HFF-Myc (cell line): Measurements from ENCODE around the gene ERGIC3.
A peak's percentile ranks its signal among the peaks of the same experiment; 100 is the strongest.

Source experiments
- DNase-seq: peaks from one replicate; pipeline ENCODE4 v3.0.0-alpha.2; 2011; ENCODE audit warnings: low read depth; ENCODE audit errors: extremely low read depth
- H3K4me3 ChIP-seq: replicated peaks from 2 replicates; pipeline ENCODE4 v1.5.1; 2011; ENCODE audit warnings: low read depth, mild to moderate bottlenecking, control low read depth, low read length
- TF ChIP-seq, protein P1 (sequence below): IDR thresholded peaks from 2 replicates; pipeline ENCODE4 v1.5.1; 2012; ENCODE audit warnings: mild to moderate bottlenecking, low read depth, low read length, control low read depth; ENCODE audit errors: missing control alignments

Gene ERGIC3

DNA sequence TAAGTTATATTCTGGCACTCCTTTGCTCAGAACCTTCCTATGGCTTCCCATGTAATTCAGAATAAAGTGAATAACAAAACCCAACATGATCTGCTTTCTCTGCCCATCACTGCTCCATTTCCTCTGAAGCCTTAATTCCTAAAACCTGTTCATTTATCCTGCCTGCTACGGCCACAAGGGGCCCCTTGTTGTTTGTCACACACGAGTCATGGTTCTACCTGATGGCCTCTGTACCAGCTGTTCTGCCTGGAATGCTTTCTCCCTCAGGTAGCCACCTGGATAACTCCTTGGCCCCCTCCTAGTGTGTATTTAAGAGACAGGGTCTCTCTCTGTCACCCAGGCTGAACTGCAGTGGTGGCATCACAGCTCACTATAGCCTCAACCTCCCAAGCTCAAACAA, 26.8 kb downstream of the ERGIC3 start:
- H3K4me3 ChIP-seq: no peak overlapping the region
- TF ChIP-seq, protein P1, sequence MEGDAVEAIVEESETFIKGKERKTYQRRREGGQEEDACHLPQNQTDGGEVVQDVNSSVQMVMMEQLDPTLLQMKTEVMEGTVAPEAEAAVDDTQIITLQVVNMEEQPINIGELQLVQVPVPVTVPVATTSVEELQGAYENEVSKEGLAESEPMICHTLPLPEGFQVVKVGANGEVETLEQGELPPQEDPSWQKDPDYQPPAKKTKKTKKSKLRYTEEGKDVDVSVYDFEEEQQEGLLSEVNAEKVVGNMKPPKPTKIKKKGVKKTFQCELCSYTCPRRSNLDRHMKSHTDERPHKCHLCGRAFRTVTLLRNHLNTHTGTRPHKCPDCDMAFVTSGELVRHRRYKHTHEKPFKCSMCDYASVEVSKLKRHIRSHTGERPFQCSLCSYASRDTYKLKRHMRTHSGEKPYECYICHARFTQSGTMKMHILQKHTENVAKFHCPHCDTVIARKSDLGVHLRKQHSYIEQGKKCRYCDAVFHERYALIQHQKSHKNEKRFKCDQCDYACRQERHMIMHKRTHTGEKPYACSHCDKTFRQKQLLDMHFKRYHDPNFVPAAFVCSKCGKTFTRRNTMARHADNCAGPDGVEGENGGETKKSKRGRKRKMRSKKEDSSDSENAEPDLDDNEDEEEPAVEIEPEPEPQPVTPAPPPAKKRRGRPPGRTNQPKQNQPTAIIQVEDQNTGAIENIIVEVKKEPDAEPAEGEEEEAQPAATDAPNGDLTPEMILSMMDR: peak; percentile 27
- no peak for DNase-seq

DNA sequence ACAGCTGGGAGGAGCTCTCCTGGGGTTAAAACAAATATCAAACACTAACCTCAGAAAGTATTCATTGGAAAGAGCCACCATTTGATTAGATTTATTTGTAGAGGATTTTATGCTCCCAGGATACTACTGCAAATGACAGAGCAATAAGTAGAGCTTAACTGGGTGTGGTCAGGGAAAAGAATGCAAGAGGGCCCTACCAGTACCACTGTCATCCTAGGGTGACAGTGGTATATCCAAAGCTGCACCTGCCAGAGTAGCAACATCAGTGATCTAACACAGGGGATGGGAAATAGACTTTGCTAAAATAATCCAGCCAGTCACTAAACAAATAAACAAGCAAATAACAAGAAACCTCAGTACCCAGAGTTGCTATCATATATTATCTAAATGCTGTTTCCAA, 29.7 kb downstream of the ERGIC3 start:
- no peak for DNase-seq
- TF ChIP-seq, protein P1: no peak
- no peak overlapping the region for H3K4me3 ChIP-seq

DNA sequence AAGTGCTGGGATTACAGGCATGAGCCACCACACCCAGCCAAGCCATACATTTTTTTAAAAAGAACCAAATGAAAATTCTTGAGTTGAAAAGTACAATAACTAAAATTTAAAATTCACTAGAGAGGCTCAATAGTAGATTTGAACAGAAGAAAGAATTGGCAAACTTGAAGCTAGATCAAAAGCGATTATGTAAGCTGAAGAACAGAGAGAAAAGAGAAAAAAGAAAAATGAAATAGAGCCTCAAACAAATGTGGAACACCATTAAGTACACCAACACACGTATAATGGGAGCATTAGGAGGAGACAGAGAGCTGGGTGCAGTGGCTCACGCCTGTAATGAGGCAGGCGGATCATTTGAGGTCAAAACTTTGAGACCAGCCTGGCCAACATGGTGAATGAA, 31.0 kb downstream of the ERGIC3 start:
- TF ChIP-seq, protein P1: no peak
- no peak overlapping the region for H3K4me3 ChIP-seq
- no peak for DNase-seq

DNA sequence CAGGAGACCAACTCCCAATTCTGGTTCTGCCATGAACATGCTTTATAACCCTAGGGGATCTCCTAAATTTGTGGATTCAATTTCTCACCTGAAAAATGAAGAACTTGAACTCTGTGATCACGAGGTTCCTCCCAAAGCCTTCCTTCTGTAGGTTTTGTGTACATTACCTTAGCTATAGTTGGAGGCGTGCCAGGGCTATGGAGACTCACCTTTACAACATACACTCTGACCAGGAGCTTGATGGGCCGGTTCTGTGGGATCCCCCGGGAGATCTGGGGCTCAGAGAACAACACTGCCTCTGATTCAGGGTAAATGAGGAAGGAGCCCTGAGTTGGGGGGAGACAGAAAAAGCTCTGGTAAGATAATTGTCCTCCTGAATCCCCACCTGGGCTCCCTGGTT, 34.1 kb downstream of the ERGIC3 start:
- TF ChIP-seq, protein P1: no peak
- no peak overlapping the region for H3K4me3 ChIP-seq
- DNase-seq: no peak

DNA sequence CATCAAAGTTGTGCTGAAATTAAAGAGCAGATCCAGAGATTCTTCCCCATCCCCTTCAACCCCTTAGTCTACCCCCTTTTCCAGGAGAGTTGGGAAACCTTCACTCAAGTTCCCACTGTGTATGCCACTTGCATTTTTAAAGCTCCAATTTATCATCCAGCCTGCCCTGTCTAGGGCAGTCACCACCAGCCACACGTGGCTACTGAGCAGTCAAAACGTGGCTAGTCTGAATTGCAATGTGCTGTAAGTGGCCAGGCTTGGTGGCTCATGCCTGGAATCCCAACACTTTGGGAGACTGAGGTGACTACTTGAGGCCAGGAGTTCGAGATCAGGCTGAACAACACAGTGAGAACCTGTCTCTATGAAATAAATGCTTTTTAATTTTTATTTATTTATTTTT, 34.9 kb downstream of the ERGIC3 start:
- TF ChIP-seq, protein P1: no peak

DNA sequence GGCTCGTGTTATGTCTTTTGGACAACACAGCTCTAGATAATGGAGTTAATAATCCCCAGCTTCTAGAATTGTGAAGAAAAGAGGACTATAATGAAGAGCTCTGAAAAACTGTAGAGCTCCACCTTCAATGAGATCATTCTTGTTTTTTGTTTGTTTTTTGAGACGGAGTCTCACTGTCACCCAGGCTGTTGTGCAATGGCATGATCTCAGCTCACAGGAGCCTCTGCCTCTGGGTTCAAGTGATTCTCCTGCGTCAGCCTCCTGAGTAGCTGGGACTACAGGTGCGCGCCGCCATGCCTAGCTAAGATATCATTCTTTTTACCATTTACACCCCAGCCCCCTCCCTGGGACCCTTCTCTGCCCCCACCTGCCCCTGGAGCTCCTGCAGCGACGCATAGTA, 36.6 kb downstream of the ERGIC3 start:
- no peak for DNase-seq
- H3K4me3 ChIP-seq: no peak overlapping the region
- TF ChIP-seq, protein P1: no peak

More for the DNA sequence above, 34.9 kb downstream of the ERGIC3 start:
- H3K4me3 ChIP-seq: no peak overlapping the region
- no peak for DNase-seq

DNA sequence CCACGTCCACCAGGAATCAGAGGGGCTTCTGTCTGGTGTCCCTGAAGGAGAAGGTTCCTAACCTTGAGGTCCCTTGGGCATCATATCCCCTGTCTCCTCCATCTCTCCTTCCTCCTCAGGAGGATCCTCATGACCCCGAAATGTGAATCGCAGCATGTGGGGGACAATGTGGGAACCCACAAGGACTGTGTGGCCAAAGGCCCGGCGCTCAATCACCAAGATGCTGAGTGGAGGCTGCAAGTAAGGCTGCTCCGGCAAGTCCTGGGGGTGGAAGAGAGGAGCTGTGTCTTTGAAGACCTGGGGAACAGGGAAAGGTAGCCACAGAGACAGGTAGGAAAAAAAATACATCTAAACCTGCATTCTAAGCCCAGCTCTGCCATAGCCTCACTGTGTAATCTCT, 37.3 kb downstream of the ERGIC3 start:
- no peak overlapping the region for H3K4me3 ChIP-seq
- DNase-seq: no peak
- TF ChIP-seq, protein P1: no peak
